IPS DF 6.9 (cell line): ENCODE data around the gene POTEF.
"Not testable (repeated sequence)": the region's sequence is repeated elsewhere in the genome, so short reads cannot be mapped to it uniquely, and the experiment has no call there.

Source experiments
- DNase-seq: peaks from one replicate; pipeline ENCODE4 v3.0.0-alpha.2; 2013; ENCODE audit warnings: low read depth, low spot score
- H3K27ac ChIP-seq: one replicate; pipeline ENCODE4 v1.5.1; 2013; ENCODE audit warnings: low read length, control low read depth
- H3K27me3 ChIP-seq: 2 replicates; pipeline ENCODE4 v1.6.1; 2013; ENCODE audit warnings: mild to moderate bottlenecking, low read length; ENCODE audit not compliant: control insufficient read depth, insufficient read depth
- H3K36me3 ChIP-seq: 2 replicates; pipeline ENCODE4 v1.6.1; 2013; ENCODE audit warnings: low read length; ENCODE audit not compliant: control insufficient read depth, insufficient read depth
- H3K4me1 ChIP-seq: 2 replicates; pipeline ENCODE4 v1.6.1; 2013; ENCODE audit warnings: low read length; ENCODE audit not compliant: control insufficient read depth, insufficient read depth
- H3K4me3 ChIP-seq: 2 replicates; pipeline ENCODE4 v1.5.1; 2013; ENCODE audit warnings: mild to moderate bottlenecking, low read length
- H3K9me3 ChIP-seq: 2 replicates; pipeline ENCODE4 v1.6.1; 2013; ENCODE audit warnings: low read length, inconsistent platforms; ENCODE audit not compliant: control insufficient read depth, insufficient read depth
- WGBS: extraction: QIAGEN DNeasy Blood & Tissue Kit; methylation state at CpG from one replicate; pipeline ENCODE4 v1.1.7; 2013; ENCODE audit warnings: mixed read lengths, missing lambda C conversion rate; ENCODE audit not compliant: insufficient read length, insufficient coverage; 5-methylcytosine and 5-hydroxymethylcytosine counted together

POTEF gene

DNA sequence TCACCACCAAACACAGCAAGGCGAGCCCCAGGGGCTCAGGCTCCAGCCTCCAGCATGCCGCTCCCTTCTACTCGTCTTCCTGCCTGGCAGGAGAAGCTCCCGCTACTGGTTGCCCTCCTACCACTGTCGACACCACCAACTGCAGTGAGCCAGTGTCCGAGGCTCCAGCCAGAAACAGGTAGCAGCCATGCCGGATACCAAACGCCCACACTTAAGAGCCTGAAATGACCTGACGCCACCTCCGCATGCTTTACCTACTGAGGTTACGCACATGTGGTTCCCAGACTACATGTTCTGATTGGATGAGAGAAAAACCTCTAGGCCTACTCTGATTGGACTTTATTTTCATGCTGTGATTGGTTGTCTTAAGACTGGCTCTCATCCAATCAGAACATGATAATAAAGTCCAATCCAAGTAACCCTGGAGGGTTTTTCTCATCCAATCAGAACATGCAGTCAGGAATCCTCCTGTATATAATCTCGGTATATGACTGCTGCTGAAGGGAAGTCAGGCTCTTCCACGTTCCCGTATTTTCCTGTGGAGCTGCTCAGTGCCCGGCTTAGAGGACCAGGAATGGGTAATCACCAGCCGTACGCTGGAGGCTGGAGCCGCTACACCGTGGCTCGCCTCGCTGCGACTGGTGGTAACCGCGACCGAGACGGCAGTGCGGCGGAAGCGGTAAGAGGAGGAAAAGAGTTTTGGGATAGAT, at the start of gene POTEF:
TSS of gene POTEF (minus strand) at position 103 of the 710 bp plus-strand sequence. CDS start 8,707 bp downstream, outside the sequence.
- not testable (repeated sequence) for H3K4me1 ChIP-seq, H3K27ac ChIP-seq, H3K36me3 ChIP-seq, DNase-seq, H3K9me3 ChIP-seq, H3K27me3 ChIP-seq
- no CpG with 5 or more reads among the region's 29 CpGs for WGBS
- peak within 1 kb of the TSS; percentile 50; the same call in 1 of the 2 replicates for H3K4me3 ChIP-seq

GRCh38 chr2:130174866-130175265, 45.8 kb upstream of the POTEF start:
- not testable (repeated sequence) for H3K27ac ChIP-seq, H3K4me1 ChIP-seq, H3K27me3 ChIP-seq, H3K4me3 ChIP-seq, H3K9me3 ChIP-seq, DNase-seq, H3K36me3 ChIP-seq
- no CpG with 5 or more reads among the region's 5 CpGs for WGBS

DNA sequence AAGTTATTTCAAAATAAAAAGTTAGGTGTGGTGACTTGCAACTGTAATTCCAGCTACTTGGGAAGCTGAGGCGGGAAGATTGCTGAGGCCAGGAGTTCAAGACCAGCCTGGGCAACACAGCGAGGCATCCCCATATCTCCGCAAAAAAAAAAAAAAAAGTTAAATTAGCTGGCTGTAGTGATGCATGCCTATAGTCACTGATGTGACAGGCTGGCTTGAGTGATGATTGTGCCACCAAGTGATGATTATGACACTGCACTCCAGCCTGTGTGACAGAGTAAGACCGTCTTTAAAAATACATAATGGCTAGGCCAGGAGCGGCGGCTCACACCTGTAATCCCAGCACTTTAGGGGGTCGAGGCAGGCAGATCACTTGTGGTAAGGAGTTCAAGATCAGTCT, 40.9 kb upstream of the POTEF start:
- Histone ChIP-seq H3K4me1 (no peaks in the 10 kb centered on the region), H3K9me3 (no peaks in the 10 kb centered on the region), H3K36me3 (peaks cover 24% of the 10 kb centered on the region), H3K4me3 (no peak overlapping the region), H3K27ac (no peak overlapping the region), H3K27me3 (no peaks in the 10 kb centered on the region)
- WGBS = no CpG with 5 or more reads among the region's 7 CpGs
- DNase-seq = no peak

DNA sequence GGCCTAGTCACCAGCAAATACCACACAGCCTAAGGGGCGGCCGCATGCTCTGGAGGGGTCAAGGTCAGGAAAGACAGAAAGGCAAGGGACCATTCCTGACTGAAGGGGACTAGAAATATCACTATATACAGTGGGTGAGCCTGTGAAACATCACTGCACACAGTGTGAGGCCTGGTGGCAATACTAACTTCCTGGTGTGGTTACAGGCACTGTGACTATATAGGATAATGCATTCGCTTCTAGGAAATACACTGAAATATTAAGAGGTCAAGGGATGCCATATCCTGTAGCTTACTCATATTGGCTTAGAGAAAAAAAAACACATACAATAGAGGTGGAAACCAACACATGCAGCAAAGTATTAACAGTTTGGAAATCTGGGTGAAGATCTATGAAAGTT, 40.1 kb upstream of the POTEF start:
- H3K9me3 ChIP-seq, H3K27me3 ChIP-seq, H3K4me3 ChIP-seq, H3K27ac ChIP-seq, H3K4me1 ChIP-seq, DNase-seq: not testable (repeated sequence)
- WGBS = no CpG with 5 or more reads among the region's 3 CpGs
- peaks cover 24% of the 10 kb centered on the region for H3K36me3 ChIP-seq

DNA sequence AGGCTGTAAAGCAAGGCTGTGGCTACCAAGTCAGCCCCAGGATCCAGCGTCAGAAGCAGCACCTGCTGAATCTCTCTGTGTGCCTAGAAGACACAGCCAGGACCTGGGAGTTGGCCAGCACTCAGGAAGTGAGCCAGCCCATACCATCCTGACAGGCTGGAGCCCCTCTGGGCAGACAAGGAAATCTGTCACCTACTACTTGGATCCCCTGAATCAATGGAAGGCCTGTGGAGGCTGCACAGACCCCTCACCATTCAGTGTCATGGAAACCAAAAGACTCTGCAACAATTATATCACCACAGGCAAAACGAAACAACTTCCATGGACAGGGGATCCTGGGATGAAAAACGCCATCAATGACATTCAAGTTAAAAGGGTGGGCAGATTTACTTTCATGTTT, 37.6 kb upstream of the POTEF start:
- H3K27ac ChIP-seq, H3K27me3 ChIP-seq, DNase-seq, H3K4me1 ChIP-seq, H3K4me3 ChIP-seq, H3K9me3 ChIP-seq: not testable (repeated sequence)
- no CpG with 5 or more reads among the region's 3 CpGs for WGBS
- H3K36me3 ChIP-seq = peaks cover 29% of the 10 kb centered on the region; the same call in 1 of the 2 replicates

DNA sequence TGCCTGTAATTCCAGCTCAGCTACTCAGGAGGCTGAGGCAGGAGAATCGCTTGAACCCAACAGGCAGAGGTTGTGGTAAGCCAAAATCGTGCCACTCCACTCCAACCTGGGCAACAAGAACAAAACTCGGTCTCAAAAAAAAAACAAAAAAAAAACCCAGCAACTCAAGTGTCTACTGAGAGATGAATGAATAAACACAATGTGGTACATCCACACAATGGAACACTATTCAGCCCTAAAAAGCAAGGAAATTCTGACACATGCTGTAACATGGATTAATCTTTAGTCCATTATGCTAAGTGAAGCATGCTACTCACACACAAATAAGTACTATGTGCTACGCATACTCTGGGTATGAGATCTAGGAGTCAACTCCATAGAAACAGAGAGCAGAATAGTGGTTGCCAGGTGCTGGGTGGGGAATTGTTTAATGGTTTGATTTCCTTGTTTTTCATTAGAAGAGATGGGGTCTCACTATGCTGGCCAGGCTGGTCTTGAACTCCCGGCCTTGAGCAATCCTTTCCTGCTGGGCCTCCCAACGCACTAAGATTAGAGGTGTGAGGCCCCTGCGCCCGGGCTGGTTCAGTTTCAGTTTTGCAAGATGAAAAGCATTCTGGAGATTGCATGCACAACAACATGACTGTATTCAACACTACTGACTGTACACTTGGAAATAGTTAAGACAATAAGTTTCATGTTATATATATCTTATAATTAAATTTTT, 36.4 kb upstream of the POTEF start:
- no peaks in the 10 kb centered on the region for H3K27me3 ChIP-seq
- H3K4me3 ChIP-seq = no peak overlapping the region
- no peak overlapping the region for H3K27ac ChIP-seq
- H3K9me3 ChIP-seq = no peaks in the 10 kb centered on the region
- H3K4me1 ChIP-seq = no peaks in the 10 kb centered on the region
- H3K36me3 ChIP-seq = peaks cover 26% of the 10 kb centered on the region; the same call in 1 of the 2 replicates
- DNase-seq = no peak
- WGBS = no CpG with 5 or more reads among the region's 8 CpGs

DNA sequence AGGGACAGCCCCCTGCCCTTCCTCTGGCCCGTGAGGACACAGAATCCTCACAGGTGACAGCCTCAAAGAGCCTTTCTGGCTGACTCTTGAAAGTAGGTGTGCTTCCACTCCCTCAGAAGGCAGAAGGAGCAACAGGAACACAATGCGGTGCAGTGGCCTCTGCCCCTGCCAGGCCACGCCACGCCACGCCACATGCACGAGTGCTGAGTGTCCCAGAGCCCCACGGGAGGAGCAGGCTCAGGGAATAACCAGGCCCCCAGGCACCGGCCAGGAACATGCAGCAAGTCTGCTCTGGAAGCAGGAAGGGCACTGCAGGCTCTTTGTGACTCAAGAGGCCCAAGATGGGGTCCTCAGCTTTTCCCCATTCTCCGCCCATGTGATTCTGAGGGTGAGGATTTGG, 33.9 kb upstream of the POTEF start:
- Histone ChIP-seq H3K9me3 (no peaks in the 10 kb centered on the region), H3K4me1 (no peaks in the 10 kb centered on the region), H3K27ac (no peak overlapping the region), H3K27me3 (no peaks in the 10 kb centered on the region), H3K4me3 (no peak overlapping the region), H3K36me3 (peaks cover 23% of the 10 kb centered on the region; the same call in 1 of the 2 replicates)
- no peak for DNase-seq
- WGBS = no CpG with 5 or more reads among the region's 9 CpGs

GRCh38 chr2:130162486-130162885, 33.5 kb upstream of the POTEF start:
- H3K27me3 ChIP-seq, H3K27ac ChIP-seq, H3K4me3 ChIP-seq, H3K9me3 ChIP-seq, DNase-seq, H3K4me1 ChIP-seq: not testable (repeated sequence)
- WGBS = no CpG with 5 or more reads among the region's 7 CpGs
- H3K36me3 ChIP-seq = peaks cover 20% of the 10 kb centered on the region; the same call in 1 of the 2 replicates

GRCh38 chr2:130160838-130161705, 32.0 kb upstream of the POTEF start:
- H3K36me3 ChIP-seq = peaks cover 16% of the 10 kb centered on the region; the same call in 1 of the 2 replicates
- DNase-seq, H3K9me3 ChIP-seq, H3K27me3 ChIP-seq, H3K4me3 ChIP-seq, H3K4me1 ChIP-seq, H3K27ac ChIP-seq: not testable (repeated sequence)
- WGBS = no CpG with 5 or more reads among the region's 25 CpGs

GRCh38 chr2:130160131-130160530, 31.1 kb upstream of the POTEF start:
- DNase-seq = no peak
- no peaks in the 10 kb centered on the region for H3K27me3 ChIP-seq
- no CpG with 5 or more reads among the region's 6 CpGs for WGBS
- no peaks in the 10 kb centered on the region for H3K4me1 ChIP-seq
- H3K27ac ChIP-seq = no peak overlapping the region
- no peak overlapping the region for H3K4me3 ChIP-seq
- H3K36me3 ChIP-seq = peaks cover 16% of the 10 kb centered on the region; the same call in 1 of the 2 replicates
- no peaks in the 10 kb centered on the region for H3K9me3 ChIP-seq
